Posterior vena cava (tissue), 2 donors: ENCODE measurements around the gene NIP7. TPM values are rescaled to one million over a fixed set of nuclear protein-coding genes. Genes with fewer than 3 reads are reported as not detected.

ENCODE experiments used
- DNase-seq: peaks from one replicate; pipeline ENCODE4 v3.0.0-alpha.2; 2020; ENCODE audit warnings: low spot score
- intact Hi-C, 2 donors: fragments of 100-400 bp; cut with DNase I; formaldehyde crosslinking; loops; one replicate each; pipeline versions ENCODE4 v1.14.1 to v1.14.2; 2022 to 2023
- total RNA-seq, 2 donors: library from RNA; stranded (reverse); fragmentation: NEBNext Ultra II Directional; extraction: Animal tissue kit (Norgen Biotek cat#: 25700); gene quantifications; one replicate each; pipeline ENCODE4 v1.2.1, GENCODE V29; 2021
- donor health status: DM: yes; HTN: yes; CAD: no.
- donor health status: DM: yes; HTN: yes; CAD: no.

The NIP7 gene
- total RNA-seq, 2 donors from 2014 or later = 14.3 to 15.9 TPM

- intact Hi-C loops = no loop called here
- DNase-seq = no peak
Observed at GRCh38 chr16:69373019-69373418, 33.4 kb downstream of the NIP7 start.

- intact Hi-C loops = no loop called here
Observed at GRCh38 chr16:69376393-69377059, 37.0 kb downstream of the NIP7 start.

GRCh38 chr16:69378036-69378435, 38.5 kb downstream of the NIP7 start:
- intact Hi-C loops = no loop called here

More at GRCh38 chr16:69376393-69377059, 37.0 kb downstream of the NIP7 start:
- no peak for DNase-seq

GRCh38 chr16:69378760-69379159, 39.2 kb downstream of the NIP7 start:
- intact Hi-C loops = no loop called here
- DNase-seq = no peak

More at GRCh38 chr16:69378036-69378435, 38.5 kb downstream of the NIP7 start:
- no peak for DNase-seq

GRCh38 chr16:69381231-69381630, 41.7 kb downstream of the NIP7 start:
- intact Hi-C loops = no loop called here
- DNase-seq = no peak

DNA sequence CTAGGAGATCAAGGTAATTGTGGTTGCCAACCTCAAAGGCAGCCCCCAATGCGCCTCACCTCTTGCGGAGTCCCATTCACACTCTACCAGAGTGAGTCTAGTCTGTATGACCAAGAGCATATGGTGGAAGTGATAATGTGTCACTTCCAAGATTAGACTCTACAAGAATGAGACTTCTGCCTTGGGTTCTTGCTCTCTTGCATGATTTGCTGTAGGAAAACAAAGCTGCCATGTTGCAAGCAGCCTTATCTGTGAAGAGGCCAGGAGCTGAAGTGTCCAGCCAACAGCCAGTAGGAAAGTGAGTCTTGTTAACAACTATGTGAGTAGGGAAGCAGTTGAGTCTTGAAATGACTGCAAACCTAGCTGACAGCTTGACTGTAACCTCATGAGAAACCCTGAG, 42.8 kb downstream of the NIP7 start:
- no peak for DNase-seq
- intact Hi-C loops = no loop called here

DNA sequence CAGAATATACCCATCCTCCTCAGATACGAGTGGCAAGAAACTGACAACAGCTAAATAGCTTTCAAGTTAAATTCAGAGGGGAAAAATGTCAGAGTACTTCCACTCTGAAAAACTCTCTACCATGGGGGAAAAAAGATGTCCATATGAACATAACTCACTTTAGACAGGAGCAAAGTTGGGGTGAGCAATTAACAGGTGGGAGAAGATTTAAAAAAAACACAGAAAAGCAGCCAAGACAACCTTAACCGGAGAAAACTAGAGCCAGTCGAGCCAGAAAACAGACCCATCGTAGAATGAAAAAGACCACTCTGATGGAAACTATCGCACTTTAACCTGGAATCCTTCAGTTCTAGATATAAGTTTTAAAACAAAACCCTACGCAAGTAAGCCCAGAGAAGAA, 45.4 kb downstream of the NIP7 start:
- no peak for DNase-seq
- intact Hi-C loops = loop anchor here in 1 of 2 donors (1.0 kb wide), 1 partner anchor 35 kb away; no protein-coding TSS in a partner anchor

DNA sequence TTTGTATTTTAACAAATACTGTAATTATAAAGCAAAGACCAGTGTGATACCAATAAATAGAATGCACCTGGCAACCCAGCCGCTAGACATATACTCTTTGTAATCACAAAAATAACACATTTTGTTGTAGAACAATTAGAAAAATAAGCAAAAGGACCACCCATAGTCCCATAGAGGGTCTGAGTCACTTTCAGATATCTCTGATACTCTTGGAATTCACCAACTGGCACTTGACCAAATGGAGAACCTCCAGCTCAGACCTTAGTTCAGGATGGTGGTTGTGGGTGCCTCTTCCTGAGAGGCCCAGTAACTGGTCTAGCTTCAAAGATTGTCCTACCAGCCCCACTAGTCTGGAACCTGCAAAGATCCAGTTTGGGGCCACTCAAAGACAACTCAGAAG, 47.0 kb downstream of the NIP7 start:
- no peak for DNase-seq
- intact Hi-C loops = no loop called here

Other genes starting within 250 kb of the NIP7 start
- gene HAS3, start 234.1 kb upstream of the NIP7 start, total RNA-seq = 1 to 10 TPM in 1 of 2 donors, under 1 TPM in 1; 0.88 to 1.3 TPM
- 10 to 100 TPM; 55.0 to 67.0 TPM for gene CHTF8, start 207.2 kb upstream of the NIP7 start, total RNA-seq
- 10 to 100 TPM; 32.8 to 36.9 TPM for gene UTP4, start 207.1 kb upstream of the NIP7 start, total RNA-seq
- 10 to 100 TPM; 53.8 to 59.5 TPM for gene SNTB2, start 152.6 kb upstream of the NIP7 start, total RNA-seq
- 10 to 100 TPM; 23.4 to 24.1 TPM for gene VPS4A, start 28.4 kb upstream of the NIP7 start, total RNA-seq
- gene PDF, start 9.2 kb upstream of the NIP7 start, total RNA-seq = 1 to 10 TPM; 6.6 to 6.9 TPM
- 10 to 100 TPM; 21.9 to 22.4 TPM for gene COG8, start 208 bp upstream of the NIP7 start, total RNA-seq
- gene TMED6, start 12.0 kb downstream of the NIP7 start, total RNA-seq = under 1 TPM; 0.51 to 0.57 TPM
- 10 to 100 TPM; 24.4 to 33.0 TPM for gene TERF2, start 46.2 kb downstream of the NIP7 start, total RNA-seq
- 10 to 100 TPM; 47.3 to 59.3 TPM for gene CYB5B, start 84.8 kb downstream of the NIP7 start, total RNA-seq
- 10 to 100 TPM; 43.0 to 55.3 TPM for gene NFAT5, start 226.2 kb downstream of the NIP7 start, total RNA-seq